ENCODE results near the gene CPNE6. TPM values are rescaled to one million over a fixed set of nuclear protein-coding genes. Genes with fewer than 3 reads are reported as not detected.

CPNE6 gene
- total RNA-seq, 1 experiment from 2014 or later, result not detected

DNA sequence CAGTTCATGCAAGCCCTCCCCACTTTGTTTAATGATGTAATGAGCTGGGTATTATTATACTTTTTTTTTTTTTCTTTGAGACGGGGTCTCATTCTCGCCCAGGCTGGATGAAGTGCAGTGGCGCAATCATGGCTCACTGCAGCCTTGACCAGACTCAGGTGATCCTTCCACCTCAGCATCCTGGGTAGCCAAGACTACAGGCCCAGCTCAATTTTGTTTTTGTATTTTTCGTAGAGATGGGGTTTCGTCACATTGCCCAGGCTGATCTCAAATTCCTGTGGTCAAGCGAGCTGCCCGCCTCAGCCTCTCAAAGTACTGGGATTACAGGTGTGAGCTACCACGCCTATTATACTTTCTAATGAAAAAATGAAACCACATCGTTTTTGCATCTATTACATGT lies 38.7 kb downstream of the CPNE6 start:
- H3K9me3 ChIP-seq (replicated peaks), result no peaks in the 10 kb centered on the region

DNA sequence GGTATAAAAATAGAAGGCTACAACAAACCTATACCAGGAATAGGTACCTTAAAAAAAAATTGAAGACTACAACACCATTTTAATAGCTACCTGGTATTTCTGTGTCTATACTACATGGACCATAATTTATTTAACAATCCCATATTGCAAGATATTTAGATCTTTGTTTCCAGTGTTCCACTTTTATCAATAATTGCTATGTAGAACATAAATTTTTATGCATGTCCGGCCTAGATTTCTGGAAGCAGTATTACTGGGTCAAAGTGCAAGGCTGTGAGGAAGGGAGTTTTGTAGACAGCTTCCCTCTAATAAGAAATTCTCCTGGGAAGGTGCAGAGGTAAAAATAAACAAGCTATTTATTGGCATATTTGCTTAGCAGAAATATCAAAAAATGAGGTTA lies 39.2 kb downstream of the CPNE6 start:
- Histone ChIP-seq H3K36me3 (no peaks in the 10 kb centered on the region), H3K27me3 (no peaks in the 10 kb centered on the region), H3K4me1 (peaks cover 9% of the 10 kb centered on the region), H3K27ac (no peak overlapping the region), H3K9me3 (replicated peaks) (no peaks in the 10 kb centered on the region), H3K4me3 (no peak overlapping the region)
- DNase-seq, result no peak

More for the DNA sequence above, 38.7 kb downstream of the CPNE6 start:
- Histone ChIP-seq H3K27ac (no peak overlapping the region), H3K4me3 (no peak overlapping the region), H3K4me1 (peaks cover 9% of the 10 kb centered on the region), H3K36me3 (no peaks in the 10 kb centered on the region), H3K27me3 (no peaks in the 10 kb centered on the region)
- DNase-seq, result peak in 1 of 2 experiments; percentile 32

DNA sequence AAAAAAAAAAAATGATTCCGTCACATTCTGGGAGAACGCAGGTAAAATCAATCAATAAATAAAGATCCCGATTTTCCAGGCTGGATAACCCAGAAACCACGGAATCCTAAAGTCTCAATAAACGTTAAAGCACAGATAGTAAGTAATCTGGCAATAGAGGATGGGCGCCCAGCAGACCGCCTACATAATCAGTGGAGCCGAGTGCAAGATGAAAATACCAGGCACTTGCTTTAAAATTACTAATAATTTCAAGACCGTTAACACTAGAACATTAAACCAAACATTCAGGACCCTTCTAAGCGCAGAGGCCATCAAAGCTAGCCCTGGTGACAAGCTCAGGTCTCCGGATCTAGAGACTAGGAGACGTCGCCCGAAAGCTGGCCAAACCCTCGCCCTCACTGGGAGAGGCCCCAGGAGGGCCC lies 42.0 kb downstream of the CPNE6 start:
- peak overlapping the region; percentile 92 for H3K4me3 ChIP-seq
- no peaks in the 10 kb centered on the region for H3K27me3 ChIP-seq
- peak overlapping the region; percentile 97 for H3K27ac ChIP-seq
- no peaks in the 10 kb centered on the region for H3K9me3 ChIP-seq (replicated peaks)
- H3K4me1 ChIP-seq, result peaks cover 9% of the 10 kb centered on the region
- no peak for DNase-seq
- H3K36me3 ChIP-seq, result peaks cover 8% of the 10 kb centered on the region

DNA sequence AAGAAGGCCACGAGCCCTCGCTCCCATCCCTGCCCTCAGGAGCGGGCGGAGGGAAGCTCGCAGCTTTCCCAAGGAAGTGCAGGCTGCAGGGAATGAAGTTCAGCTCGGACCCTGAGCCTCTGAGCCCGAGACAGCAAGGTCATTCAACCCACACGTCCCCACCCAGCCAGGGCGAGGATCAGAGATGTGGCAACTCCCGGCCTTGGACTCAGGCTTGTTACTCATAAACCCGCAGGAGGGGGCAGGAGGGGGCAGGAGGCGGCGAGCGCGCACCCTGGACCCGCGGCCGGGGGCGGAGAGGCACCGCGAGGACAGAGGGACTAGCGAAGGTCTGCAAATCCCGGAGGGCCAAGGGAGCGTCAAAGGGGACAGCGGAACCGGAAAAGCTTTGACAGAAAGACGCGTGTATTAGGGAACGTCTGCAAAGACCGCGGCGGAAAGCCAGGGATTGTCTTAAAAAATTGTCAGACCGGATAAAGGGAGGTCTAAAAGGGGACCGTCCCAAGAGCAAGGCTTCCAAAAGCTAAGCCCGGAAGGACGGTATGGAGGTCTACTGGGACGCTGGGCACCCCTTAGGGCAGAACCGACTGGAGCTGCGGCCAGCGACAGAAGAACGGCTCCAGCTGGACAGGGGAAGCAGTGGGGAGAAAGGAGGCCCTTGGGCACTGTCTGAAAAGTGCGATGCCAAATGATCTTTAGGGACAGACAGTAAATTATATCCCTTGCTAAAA lies 42.6 kb downstream of the CPNE6 start:
- Histone ChIP-seq H3K27me3 (no peaks in the 10 kb centered on the region), H3K4me3 (peak overlapping the region; percentile 92)
- DNase-seq, result peak; percentile 93 to 94

DNA sequence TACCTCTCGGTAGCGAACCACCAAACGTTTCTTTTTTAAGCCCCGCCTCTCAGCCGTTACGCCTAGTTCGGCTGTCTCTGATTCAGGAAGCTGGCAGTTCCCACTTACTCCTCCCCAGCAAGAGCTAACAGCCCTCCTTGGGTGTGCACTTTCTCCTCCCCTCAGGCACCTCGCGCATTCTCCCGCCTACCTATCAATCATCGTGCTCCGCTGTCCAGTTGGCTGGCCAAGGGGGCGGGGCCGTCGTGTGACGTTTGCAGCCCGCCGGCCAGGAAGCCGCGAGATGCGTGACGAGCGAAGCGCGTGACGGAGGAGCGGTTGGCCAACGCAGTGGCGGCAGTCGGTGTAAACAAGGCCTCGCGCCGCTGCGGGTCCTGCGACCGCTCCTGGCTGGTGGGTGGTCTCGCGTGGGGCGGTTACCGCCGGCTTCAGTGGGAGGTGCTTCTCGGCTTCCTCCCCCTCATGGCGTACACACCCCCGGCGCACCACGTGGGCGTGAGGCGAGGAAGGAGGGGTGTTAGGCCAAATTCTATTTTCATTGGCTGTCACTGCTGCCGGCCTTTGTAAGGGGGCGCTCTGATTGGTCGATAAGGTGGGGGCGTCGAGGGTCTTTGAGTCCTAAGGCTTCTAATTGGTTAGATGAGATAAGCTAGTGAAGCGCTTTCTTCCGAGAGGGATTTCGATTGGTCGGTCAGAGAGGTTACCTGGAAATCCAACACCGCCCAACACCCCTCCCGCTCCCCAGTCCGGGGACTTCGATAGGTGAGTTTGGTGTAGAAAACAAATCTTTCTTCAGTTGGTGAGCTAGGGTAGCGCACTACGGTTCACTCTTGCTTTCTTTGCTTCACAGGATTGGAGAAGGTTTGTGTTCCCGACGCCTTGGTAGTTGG lies 43.4 kb downstream of the CPNE6 start, which contains the start of the genes DCAF11 and NRL:
TSS of gene DCAF11 (plus strand) at position 246 of the 890 bp plus-strand sequence. CDS start 818 bp downstream, outside the sequence.
TSS of gene NRL (minus strand) at position 418 of the 890 bp plus-strand sequence. CDS start 32,101 bp downstream, outside the sequence.
- Histone ChIP-seq H3K9me3 (replicated peaks) (no peaks in the 10 kb centered on the region), H3K27ac (peak within 1 kb of the TSS; percentile 97), H3K27me3 (no peaks in the 10 kb centered on the region), H3K4me1 (peaks cover 9% of the 10 kb centered on the region), H3K36me3 (peaks cover 16% of the 10 kb centered on the region), H3K4me3 (peak within 1 kb of the TSS; percentile 92)
- DNase-seq, result peak; percentile 99

More for the DNA sequence above, 42.6 kb downstream of the CPNE6 start:
- Histone ChIP-seq H3K4me1 (peaks cover 9% of the 10 kb centered on the region), H3K36me3 (peaks cover 10% of the 10 kb centered on the region), H3K27ac (peak overlapping the region; percentile 97), H3K9me3 (replicated peaks) (no peaks in the 10 kb centered on the region)

DNA sequence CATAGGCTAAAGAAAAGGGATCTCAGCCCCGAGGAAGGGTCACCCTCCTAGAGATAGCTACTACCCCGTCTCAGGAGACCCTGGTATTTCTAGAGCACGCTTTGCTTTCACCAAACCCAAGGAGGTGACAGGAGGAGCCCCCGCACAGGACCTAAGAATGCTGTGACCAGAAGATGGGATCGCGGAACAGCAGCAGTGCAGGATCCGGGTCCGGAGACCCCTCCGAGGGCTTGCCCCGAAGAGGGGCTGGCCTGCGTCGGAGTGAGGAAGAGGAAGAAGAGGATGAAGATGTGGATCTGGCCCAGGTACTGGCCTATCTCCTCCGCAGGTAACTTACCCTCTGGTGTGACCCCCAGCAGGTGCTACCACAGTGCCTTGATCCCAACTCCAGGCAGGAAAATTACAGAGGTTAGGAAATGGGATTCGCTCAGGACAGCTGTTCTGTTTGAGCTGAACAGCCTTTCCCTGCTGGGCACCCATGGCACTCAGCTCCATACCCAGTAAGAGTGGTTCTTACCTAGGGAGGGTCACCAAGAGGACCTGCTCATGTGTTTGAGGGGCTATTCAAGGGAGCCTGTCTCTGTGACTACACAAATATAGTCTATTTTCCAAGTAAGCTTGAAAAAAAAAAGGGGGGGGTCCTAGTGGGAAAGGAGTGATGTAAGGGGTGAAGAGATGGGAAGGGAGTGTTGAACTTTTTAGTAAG lies 44.2 kb downstream of the CPNE6 start:
- Histone ChIP-seq H3K27ac (peak overlapping the region; percentile 97), H3K4me3 (peak overlapping the region; percentile 92), H3K27me3 (no peaks in the 10 kb centered on the region), H3K9me3 (replicated peaks) (no peaks in the 10 kb centered on the region), H3K4me1 (peaks cover 2% of the 10 kb centered on the region; the same call in 1 of the 2 replicates), H3K36me3 (peaks cover 20% of the 10 kb centered on the region)
- no peak for DNase-seq

DNA sequence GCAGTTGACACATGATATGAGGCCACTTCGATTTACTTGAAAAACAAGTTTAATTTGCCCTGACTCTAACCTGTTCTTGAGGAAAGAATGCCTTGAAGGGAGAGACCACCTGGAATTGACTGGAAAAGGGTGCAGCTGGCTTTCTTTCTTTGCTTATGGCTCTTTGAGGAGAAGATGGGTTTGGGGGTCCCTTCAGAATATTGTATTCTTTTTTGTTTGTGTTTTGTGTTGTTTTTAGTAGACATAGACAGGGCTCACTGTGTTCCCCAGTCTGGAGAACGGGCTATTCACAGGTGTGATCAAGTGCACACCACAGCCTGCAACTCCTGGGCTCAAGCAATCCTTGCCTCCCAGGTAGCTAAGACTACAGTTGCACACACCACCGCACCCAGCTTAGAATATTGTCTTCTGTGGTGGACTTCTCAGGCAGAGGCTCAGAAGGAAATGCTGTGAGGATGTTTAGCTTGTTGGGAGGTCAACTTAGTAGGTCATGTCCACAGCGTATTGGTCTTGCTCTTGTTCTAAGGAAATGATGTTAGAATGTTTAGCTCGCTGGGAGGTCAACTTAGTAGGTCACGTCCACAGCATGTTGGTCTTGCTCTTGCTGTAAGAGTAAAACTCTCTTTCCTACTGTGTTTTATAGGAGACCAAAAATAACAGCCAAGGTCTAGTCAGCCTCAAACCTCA lies 44.9 kb downstream of the CPNE6 start:
- H3K4me3 ChIP-seq, result no peak overlapping the region
- no peaks in the 10 kb centered on the region for H3K27me3 ChIP-seq
- peaks cover 27% of the 10 kb centered on the region for H3K36me3 ChIP-seq
- H3K27ac ChIP-seq, result no peak overlapping the region
- no peak for DNase-seq
- no peaks in the 10 kb centered on the region for H3K9me3 ChIP-seq (replicated peaks)
- no peaks in the 10 kb centered on the region for H3K4me1 ChIP-seq

DNA sequence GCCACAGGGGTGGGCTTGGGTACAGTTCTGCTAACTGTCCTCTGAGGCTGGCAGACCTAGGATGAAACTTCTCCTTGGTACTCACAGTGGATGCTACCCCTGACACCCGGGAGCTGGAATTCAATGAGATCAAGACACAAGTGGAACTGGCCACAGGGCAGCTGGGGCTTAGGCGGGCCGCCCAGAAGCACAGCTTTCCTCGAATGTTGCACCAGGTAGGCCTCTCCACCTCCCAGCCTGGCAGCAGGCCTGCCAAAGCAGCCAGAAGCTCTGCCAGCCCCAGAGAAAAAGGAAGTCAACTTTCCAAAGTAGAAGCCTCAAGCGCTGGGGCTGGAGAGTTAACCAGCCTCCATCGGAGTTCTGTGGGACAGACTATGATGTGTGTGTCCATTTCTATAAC lies 45.8 kb downstream of the CPNE6 start:
- Histone ChIP-seq H3K4me1 (no peaks in the 10 kb centered on the region), H3K36me3 (peaks cover 32% of the 10 kb centered on the region), H3K27ac (no peak overlapping the region), H3K4me3 (no peak overlapping the region), H3K27me3 (no peaks in the 10 kb centered on the region), H3K9me3 (replicated peaks) (no peaks in the 10 kb centered on the region)
- DNase-seq, result no peak

DNA sequence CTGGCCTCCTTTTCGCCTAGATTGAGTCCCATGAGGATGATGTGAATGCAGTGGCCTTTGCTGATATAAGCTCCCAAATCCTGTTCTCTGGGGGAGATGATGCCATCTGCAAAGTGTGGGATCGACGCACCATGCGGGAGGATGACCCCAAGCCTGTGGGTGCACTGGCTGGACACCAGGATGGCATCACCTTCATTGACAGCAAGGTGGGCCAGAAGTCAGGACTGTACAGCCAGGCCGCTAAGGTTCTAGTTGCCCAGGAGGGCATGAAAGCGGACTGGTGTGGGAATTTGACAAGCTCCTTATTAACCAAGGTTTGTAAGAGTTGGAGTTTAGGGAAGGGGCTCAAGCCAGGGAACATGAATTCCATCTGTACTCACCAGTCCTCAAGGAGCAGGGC lies 48.3 kb downstream of the CPNE6 start:
- Histone ChIP-seq H3K4me1 (no peaks in the 10 kb centered on the region), H3K27ac (no peak overlapping the region), H3K4me3 (no peak overlapping the region), H3K36me3 (peaks cover 37% of the 10 kb centered on the region), H3K27me3 (no peaks in the 10 kb centered on the region), H3K9me3 (replicated peaks) (no peaks in the 10 kb centered on the region)
- no peak for DNase-seq

DNA sequence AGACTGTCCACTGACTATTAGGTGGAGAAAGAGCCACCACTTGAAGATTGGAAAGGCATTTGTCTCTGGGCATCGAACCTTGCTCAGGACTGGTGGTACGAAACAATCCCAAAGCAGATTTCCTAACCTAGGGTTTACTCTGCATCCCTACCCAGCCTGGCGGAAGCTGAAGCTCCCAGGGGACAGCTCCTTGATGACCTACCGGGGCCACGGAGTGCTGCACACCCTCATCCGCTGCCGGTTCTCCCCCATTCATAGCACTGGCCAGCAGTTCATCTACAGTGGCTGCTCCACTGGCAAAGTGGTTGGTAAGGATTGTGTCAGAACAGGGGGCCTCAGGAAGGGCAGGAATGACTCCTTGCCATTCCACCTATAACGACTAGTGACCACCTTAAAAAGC lies 49.8 kb downstream of the CPNE6 start:
- H3K4me3 ChIP-seq, result no peak overlapping the region
- H3K27ac ChIP-seq, result no peak overlapping the region
- peaks cover 37% of the 10 kb centered on the region for H3K36me3 ChIP-seq
- H3K4me1 ChIP-seq, result no peaks in the 10 kb centered on the region
- H3K9me3 ChIP-seq (replicated peaks), result no peaks in the 10 kb centered on the region
- no peak for DNase-seq
- H3K27me3 ChIP-seq, result no peaks in the 10 kb centered on the region

DNA sequence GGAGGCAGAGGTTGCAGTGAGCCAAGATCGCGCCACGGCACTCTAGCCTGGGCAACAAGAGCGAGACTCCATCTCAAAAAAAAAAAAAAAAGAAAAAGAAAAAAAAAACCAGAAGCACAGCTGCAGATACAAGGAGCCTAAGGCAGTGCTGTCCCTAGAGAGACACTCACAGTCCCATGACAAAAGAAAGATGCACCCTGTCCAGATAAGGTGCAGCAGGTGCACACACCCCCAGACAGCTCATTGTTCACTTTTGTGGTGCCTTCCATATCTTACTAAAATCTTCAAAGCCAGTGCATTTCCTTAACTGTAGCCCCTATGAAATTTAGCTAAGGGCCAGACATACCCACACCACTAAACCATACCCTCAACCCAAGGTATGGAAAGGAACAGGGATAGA lies 51.1 kb downstream of the CPNE6 start:
- no peak overlapping the region for H3K27ac ChIP-seq
- peaks cover 34% of the 10 kb centered on the region for H3K36me3 ChIP-seq
- H3K9me3 ChIP-seq (replicated peaks), result no peaks in the 10 kb centered on the region
- DNase-seq, result no peak
- H3K4me1 ChIP-seq, result no peaks in the 10 kb centered on the region
- no peak overlapping the region for H3K4me3 ChIP-seq
- no peaks in the 10 kb centered on the region for H3K27me3 ChIP-seq

DNA sequence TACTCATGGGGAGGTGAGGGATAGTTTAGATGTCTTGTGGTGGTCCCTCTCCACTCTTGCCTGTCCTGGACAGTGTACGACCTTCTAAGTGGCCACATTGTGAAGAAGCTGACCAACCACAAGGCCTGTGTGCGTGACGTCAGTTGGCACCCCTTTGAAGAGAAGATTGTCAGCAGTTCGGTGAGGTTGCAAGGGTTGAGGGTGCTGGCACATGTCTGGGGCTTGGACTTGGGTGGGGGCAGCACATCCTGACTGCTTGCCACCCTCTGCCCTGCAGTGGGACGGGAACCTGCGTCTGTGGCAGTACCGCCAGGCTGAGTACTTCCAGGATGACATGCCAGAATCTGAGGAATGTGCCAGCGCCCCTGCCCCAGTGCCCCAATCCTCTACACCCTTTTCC lies 51.5 kb downstream of the CPNE6 start:
- H3K36me3 ChIP-seq, result peaks cover 29% of the 10 kb centered on the region
- no peak overlapping the region for H3K27ac ChIP-seq
- H3K27me3 ChIP-seq, result no peaks in the 10 kb centered on the region
- no peaks in the 10 kb centered on the region for H3K4me1 ChIP-seq
- no peak overlapping the region for H3K4me3 ChIP-seq
- H3K9me3 ChIP-seq (replicated peaks), result no peaks in the 10 kb centered on the region
- no peak for DNase-seq

DNA sequence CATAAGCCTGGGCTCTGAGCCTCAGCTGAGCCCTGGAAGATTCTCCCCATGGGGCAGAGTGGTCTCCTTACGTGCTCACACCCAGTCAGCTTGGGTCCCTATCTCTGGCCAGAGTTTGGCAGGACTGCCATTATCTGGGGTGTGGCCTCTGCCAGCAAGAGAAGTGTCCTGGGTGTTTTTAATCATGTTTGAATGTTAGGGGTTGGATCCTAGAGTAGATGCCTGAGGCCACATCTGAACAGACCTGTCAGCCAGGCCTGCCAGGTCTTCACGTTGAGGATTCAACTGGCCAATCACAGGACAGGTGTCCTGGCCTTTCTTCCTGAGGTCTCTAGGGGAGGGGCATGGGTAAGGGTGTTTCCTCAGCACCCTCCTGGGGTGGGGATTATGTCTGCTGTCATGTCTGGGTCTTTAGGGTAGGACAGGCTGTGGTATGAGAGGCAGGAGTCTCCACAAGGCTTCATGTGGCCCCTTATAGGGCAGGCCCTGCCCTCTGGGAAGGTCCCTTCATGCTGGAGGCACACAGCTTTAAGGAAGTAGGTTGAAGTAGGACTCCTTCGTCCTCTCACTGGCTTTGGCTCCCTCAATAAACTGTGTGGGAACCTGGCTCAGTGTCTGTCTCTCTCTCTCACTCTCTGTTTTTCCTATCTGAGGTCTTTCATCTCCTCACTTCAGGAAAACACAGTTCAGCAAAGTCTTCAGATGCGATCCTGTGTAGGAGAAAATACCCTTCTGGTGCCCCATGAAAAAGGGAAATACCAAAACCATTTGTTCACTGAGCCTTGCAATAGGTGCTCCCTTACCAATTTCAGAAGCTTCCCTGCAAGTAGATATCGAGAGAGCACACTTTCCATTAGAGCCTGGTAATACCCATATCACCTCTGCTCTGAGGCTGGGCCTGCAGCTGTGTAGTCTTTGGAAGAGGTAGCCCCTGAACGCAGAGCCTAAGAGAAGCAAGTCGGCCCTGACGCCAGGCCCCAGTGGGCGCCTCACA lies 52.4 kb downstream of the CPNE6 start:
- H3K27ac ChIP-seq, result no peak overlapping the region
- H3K4me3 ChIP-seq, result no peak overlapping the region
- no peaks in the 10 kb centered on the region for H3K4me1 ChIP-seq
- peaks cover 29% of the 10 kb centered on the region for H3K36me3 ChIP-seq
- no peak for DNase-seq
- H3K9me3 ChIP-seq (replicated peaks), result no peaks in the 10 kb centered on the region
- no peaks in the 10 kb centered on the region for H3K27me3 ChIP-seq
